Suprapubic skin (tissue), 4 donors: ENCODE data around the gene COL9A3. TPM values are rescaled to one million over a fixed set of nuclear protein-coding genes. Genes with fewer than 3 reads are reported as not detected.

Experiments
- DNase-seq, 2 donors: peaks; one replicate each; pipeline ENCODE4 v3.0.0-alpha.2; 2019; ENCODE audit warnings: low spot score in 2 of 2
- H3K27ac ChIP-seq: fragments of 200-600 bp; sonication (generic); one replicate; pipeline ENCODE4 v1.5.1; 2019
- H3K27me3 ChIP-seq: fragments of 200-600 bp; sonication (generic); one replicate; pipeline ENCODE4 v1.5.1; 2019
- H3K36me3 ChIP-seq: fragments of 200-600 bp; sonication (generic); one replicate; pipeline ENCODE4 v1.5.1; 2019
- H3K4me1 ChIP-seq: fragments of 200-600 bp; sonication (generic); one replicate; pipeline ENCODE4 v1.5.1; 2019
- H3K4me3 ChIP-seq: fragments of 200-600 bp; sonication (generic); one replicate; pipeline ENCODE4 v1.5.1; 2019; ENCODE audit warnings: mild to moderate bottlenecking
- H3K9me3 ChIP-seq: fragments of 200-600 bp; sonication (generic); one replicate; pipeline ENCODE4 v1.5.1; 2019
- EP300 ChIP-seq: sonication (generic); formaldehyde crosslinking; IDR thresholded peaks from one replicate; pipeline ENCODE4 v1.6.1; 2017; ENCODE audit warnings: antibody characterized with exemption
- POLR2A ChIP-seq, 2 donors: fragments of 450-650 bp; IDR thresholded peaks; one replicate each; pipeline ENCODE4 v1.6.1; 2017; ENCODE audit warnings: antibody characterized with exemption in 2 of 2, mild to moderate bottlenecking in 2 of 2, moderate library complexity in 2 of 2
- POLR2AphosphoS5 ChIP-seq, 3 donors: sonication (generic); formaldehyde crosslinking; IDR thresholded peaks; one replicate each; pipeline ENCODE4 v1.6.1; 2017; ENCODE audit warnings: antibody characterized with exemption in 3 of 3
- WGBS: methylation state at CpG from one replicate; pipeline ENCODE4 v1.1.5; 2018; 5-methylcytosine and 5-hydroxymethylcytosine counted together
- total RNA-seq, 4 donors: library from RNA; depleted of rRNA; stranded (reverse); fragments of >200 nt; gene quantifications; one replicate each; pipeline ENCODE4 v1.1.0, GENCODE V29; 2016
- TF ChIP-seq, protein P1 (sequence below), 2 donors: fragments of 200-600 bp in 1 of 2; fragments of 450-650 bp in 1 of 2; sonication (generic) in 1 of 2; IDR thresholded peaks; one replicate each; pipeline ENCODE4 v1.5.1; 2016 to 2019; ENCODE audit warnings: antibody characterized with exemption in 2 of 2, mild to moderate bottlenecking in 1 of 2, moderate library complexity in 1 of 2

The COL9A3 gene
- total RNA-seq, 4 donors from 2014 or later, result 6.1 to 11.3 (median 8.1) TPM

GRCh38 chr20:62820208-62820961 is 3.5 kb downstream of the COL9A3 start:
- H3K27me3 ChIP-seq, result peaks cover 34% of the 10 kb centered on the region
- H3K36me3 ChIP-seq, result no peaks in the 10 kb centered on the region
- TF ChIP-seq POLR2AphosphoS5 (IDR thresholded peaks at IDR 0.05) (no peak), EP300 (no peak), POLR2A (IDR thresholded peaks at IDR 0.05) (no peak)
- TF ChIP-seq, protein P1, sequence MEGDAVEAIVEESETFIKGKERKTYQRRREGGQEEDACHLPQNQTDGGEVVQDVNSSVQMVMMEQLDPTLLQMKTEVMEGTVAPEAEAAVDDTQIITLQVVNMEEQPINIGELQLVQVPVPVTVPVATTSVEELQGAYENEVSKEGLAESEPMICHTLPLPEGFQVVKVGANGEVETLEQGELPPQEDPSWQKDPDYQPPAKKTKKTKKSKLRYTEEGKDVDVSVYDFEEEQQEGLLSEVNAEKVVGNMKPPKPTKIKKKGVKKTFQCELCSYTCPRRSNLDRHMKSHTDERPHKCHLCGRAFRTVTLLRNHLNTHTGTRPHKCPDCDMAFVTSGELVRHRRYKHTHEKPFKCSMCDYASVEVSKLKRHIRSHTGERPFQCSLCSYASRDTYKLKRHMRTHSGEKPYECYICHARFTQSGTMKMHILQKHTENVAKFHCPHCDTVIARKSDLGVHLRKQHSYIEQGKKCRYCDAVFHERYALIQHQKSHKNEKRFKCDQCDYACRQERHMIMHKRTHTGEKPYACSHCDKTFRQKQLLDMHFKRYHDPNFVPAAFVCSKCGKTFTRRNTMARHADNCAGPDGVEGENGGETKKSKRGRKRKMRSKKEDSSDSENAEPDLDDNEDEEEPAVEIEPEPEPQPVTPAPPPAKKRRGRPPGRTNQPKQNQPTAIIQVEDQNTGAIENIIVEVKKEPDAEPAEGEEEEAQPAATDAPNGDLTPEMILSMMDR (IDR thresholded peaks at IDR 0.05), result no peak
- H3K4me3 ChIP-seq, result no peak overlapping the region
- H3K9me3 ChIP-seq, result no peaks in the 10 kb centered on the region
- DNase-seq, result no peak
- H3K4me1 ChIP-seq, result peaks cover 62% of the 10 kb centered on the region
- no peak overlapping the region for H3K27ac ChIP-seq
- 59% methylated on average over 9 of the region's 23 CpGs for WGBS

DNA sequence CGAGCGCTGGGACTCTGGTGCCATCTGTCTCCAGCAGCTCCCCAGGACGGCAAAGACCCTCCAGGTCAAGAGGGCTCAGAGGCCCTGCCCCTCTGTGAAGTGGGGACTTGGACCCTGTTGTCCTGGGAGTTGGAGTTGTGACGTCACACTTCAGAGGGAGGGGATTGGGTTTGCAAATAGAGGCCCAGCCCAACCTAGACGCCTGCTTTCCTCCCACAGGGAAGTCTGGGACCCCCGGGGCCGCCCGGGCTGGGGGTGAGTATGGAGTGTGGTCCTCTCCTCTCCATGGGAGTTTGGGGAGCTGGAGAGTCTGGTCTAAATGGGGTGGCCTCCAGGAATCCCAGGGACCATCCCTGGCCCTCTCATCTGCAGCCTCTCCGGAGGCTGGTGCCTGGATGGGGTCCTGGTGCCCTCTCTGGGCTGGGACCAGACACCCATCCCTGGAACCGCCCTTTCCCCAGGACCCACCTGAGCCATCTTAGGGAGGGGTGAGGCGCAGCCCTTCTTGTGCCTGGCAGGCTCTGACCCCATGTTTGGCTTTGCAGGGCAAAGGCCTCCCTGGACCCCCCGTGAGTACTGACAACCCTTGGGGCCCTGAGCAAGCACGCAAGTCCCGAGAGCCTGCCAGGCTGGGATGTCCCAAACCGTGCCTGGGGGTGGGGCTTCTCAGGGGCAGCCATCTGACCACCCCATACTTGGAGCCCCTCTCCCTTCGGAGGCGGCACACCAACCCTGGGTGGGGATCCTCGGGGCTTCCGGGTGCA is 4.3 kb downstream of the COL9A3 start:
- peaks cover 55% of the 10 kb centered on the region for H3K4me1 ChIP-seq

GRCh38 chr20:62821726-62822210 is 4.9 kb downstream of the COL9A3 start:
- H3K9me3 ChIP-seq, result no peaks in the 10 kb centered on the region
- TF ChIP-seq EP300 (no peak), POLR2AphosphoS5 (IDR thresholded peaks at IDR 0.05) (no peak), POLR2A (IDR thresholded peaks at IDR 0.05) (no peak)
- TF ChIP-seq, protein P1 (IDR thresholded peaks at IDR 0.05), result no peak
- H3K4me1 ChIP-seq, result peaks cover 48% of the 10 kb centered on the region
- DNase-seq, result no peak
- H3K36me3 ChIP-seq, result no peaks in the 10 kb centered on the region
- no peak overlapping the region for H3K4me3 ChIP-seq
- WGBS, result 88% methylated on average over 10 of the region's 12 CpGs
- H3K27ac ChIP-seq, result no peak overlapping the region
- H3K27me3 ChIP-seq, result peaks cover 20% of the 10 kb centered on the region

More for the DNA sequence above, 4.3 kb downstream of the COL9A3 start:
- 78% methylated on average over 13 of the region's 19 CpGs for WGBS
- Histone ChIP-seq H3K27ac (no peak overlapping the region), H3K27me3 (peaks cover 26% of the 10 kb centered on the region), H3K9me3 (no peaks in the 10 kb centered on the region), H3K36me3 (no peaks in the 10 kb centered on the region), H3K4me3 (no peak overlapping the region)
- TF ChIP-seq EP300, result no peak
- TF ChIP-seq POLR2A (IDR thresholded peaks at IDR 0.05), result no peak
- TF ChIP-seq, protein P1 (IDR thresholded peaks at IDR 0.05), result no peak
- no peak for TF ChIP-seq POLR2AphosphoS5 (IDR thresholded peaks at IDR 0.05)
- DNase-seq, result no peak

DNA sequence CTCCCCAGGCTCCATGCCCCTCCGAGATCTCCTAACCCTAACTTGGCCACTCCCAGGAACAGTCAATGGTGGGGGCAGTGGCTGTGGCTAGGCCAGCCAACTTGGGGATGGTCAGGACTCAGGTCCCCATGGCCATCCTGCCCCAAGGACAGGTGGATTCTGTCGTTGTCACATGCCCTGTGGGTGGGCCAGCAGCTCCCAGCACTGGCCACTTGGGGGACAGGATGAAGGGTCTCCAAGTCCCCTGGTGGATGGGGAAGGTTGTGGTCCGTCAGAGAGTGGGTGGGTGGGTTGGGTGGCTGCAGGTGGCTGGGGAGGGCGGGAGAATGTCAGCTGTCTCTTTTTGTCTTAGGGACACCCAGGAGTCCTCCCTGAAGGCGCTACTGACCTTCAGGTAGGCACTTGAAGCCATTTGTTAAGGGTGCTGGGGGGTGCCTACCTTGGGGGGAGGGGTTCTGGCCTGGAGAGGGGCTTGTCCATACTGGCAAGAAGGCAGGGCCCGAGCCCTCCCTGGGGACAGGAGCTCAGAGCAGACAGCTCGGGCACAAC is 5.5 kb downstream of the COL9A3 start:
- Histone ChIP-seq H3K9me3 (no peaks in the 10 kb centered on the region), H3K27me3 (peaks cover 15% of the 10 kb centered on the region), H3K27ac (no peak overlapping the region), H3K4me3 (no peak overlapping the region), H3K36me3 (no peaks in the 10 kb centered on the region), H3K4me1 (peaks cover 43% of the 10 kb centered on the region)
- TF ChIP-seq EP300 (no peak), POLR2A (IDR thresholded peaks at IDR 0.05) (no peak), POLR2AphosphoS5 (IDR thresholded peaks at IDR 0.05) (no peak)
- TF ChIP-seq, protein P1 (IDR thresholded peaks at IDR 0.05), result no peak
- no peak for DNase-seq
- 71% methylated on average over 6 of the region's 7 CpGs for WGBS
